Skeletal muscle cell (primary cell): ENCODE results near the gene CCL3.
"Not testable (repeated sequence)": the region's sequence is repeated elsewhere in the genome, so short reads cannot be mapped to it uniquely, and the experiment has no call there.

Source experiments
- DNase-seq: peaks from one replicate; pipeline ENCODE4 v3.0.0-alpha.2; 2010; ENCODE audit warnings: low read depth
- H3K4me3 ChIP-seq: 2 replicates; pipeline ENCODE4 v1.5.1; 2011; ENCODE audit warnings: low read depth, mild to moderate bottlenecking, control low read depth, low read length, moderate library complexity

The CCL3 gene

GRCh38 chr17:36089888-36090836, at the start of gene CCL3:
Gene CCL3 (minus strand): TSS chr17:36090143. CDS start chr17:36090058, 85 bp downstream.
- H3K4me3 ChIP-seq: no peak within 1 kb of the TSS
- DNase-seq: no peak

GRCh38 chr17:36136439-36136838, 46.5 kb upstream of the CCL3 start:
- no peak overlapping the region for H3K4me3 ChIP-seq
- DNase-seq: no peak

GRCh38 chr17:36136036-36136435, 46.1 kb upstream of the CCL3 start:
- DNase-seq: no peak
- no peak overlapping the region for H3K4me3 ChIP-seq

GRCh38 chr17:36135465-36135864, 45.5 kb upstream of the CCL3 start:
- DNase-seq: no peak
- no peak overlapping the region for H3K4me3 ChIP-seq

GRCh38 chr17:36133602-36134236, 43.8 kb upstream of the CCL3 start:
- H3K4me3 ChIP-seq: no peak overlapping the region
- DNase-seq: no peak

GRCh38 chr17:36132421-36132831, 42.5 kb upstream of the CCL3 start:
- DNase-seq: no peak
- no peak overlapping the region for H3K4me3 ChIP-seq

- no peak overlapping the region for H3K4me3 ChIP-seq
- DNase-seq: no peak
These were observed 42.0 kb upstream of the CCL3 start for GRCh38 chr17:36131931-36132330.

GRCh38 chr17:36131421-36131820, 41.5 kb upstream of the CCL3 start:
- no peak overlapping the region for H3K4me3 ChIP-seq
- no peak for DNase-seq

GRCh38 chr17:36130346-36130745, 40.4 kb upstream of the CCL3 start:
- H3K4me3 ChIP-seq: no peak overlapping the region
- DNase-seq: no peak

GRCh38 chr17:36129616-36130015, 39.7 kb upstream of the CCL3 start:
- no peak for DNase-seq
- no peak overlapping the region for H3K4me3 ChIP-seq

- H3K4me3 ChIP-seq: no peak overlapping the region
These were observed 38.6 kb upstream of the CCL3 start for GRCh38 chr17:36128411-36128978.

GRCh38 chr17:36127911-36128310, 38.0 kb upstream of the CCL3 start:
- H3K4me3 ChIP-seq: no peak overlapping the region
- DNase-seq: no peak

More at GRCh38 chr17:36128411-36128978, 38.6 kb upstream of the CCL3 start:
- no peak for DNase-seq

- H3K4me3 ChIP-seq: no peak overlapping the region
- no peak for DNase-seq
These were observed 37.4 kb upstream of the CCL3 start for GRCh38 chr17:36127199-36127893.

GRCh38 chr17:36124879-36125824, 35.2 kb upstream of the CCL3 start:
- DNase-seq: no peak
- H3K4me3 ChIP-seq: no peak overlapping the region

- no peak for DNase-seq
- no peak overlapping the region for H3K4me3 ChIP-seq
These were observed 33.5 kb upstream of the CCL3 start for GRCh38 chr17:36123431-36123830.

GRCh38 chr17:36121099-36121498, 31.2 kb upstream of the CCL3 start:
- not testable (repeated sequence) for H3K4me3 ChIP-seq

GRCh38 chr17:36120221-36120620, 30.3 kb upstream of the CCL3 start:
- H3K4me3 ChIP-seq: no peak overlapping the region
- DNase-seq: no peak

More at GRCh38 chr17:36121099-36121498, 31.2 kb upstream of the CCL3 start:
- not testable (repeated sequence) for DNase-seq

GRCh38 chr17:36118477-36119353, 28.8 kb upstream of the CCL3 start:
- DNase-seq: no peak
- H3K4me3 ChIP-seq: no peak overlapping the region
